HG03175 (cell line): ENCODE data around the gene LIFR.
"Not testable (repeated sequence)": the region's sequence is repeated elsewhere in the genome, so short reads cannot be mapped to it uniquely, and the experiment has no call there.

ENCODE experiments used
- ATAC-seq: cut with Tn5 transposase; IDR thresholded peaks from one replicate; pipeline ENCODE4 v1.9.1; 2021; ENCODE audit warnings: mild to moderate bottlenecking, moderate library complexity; ENCODE audit not compliant: unreplicated experiment

Gene LIFR

DNA sequence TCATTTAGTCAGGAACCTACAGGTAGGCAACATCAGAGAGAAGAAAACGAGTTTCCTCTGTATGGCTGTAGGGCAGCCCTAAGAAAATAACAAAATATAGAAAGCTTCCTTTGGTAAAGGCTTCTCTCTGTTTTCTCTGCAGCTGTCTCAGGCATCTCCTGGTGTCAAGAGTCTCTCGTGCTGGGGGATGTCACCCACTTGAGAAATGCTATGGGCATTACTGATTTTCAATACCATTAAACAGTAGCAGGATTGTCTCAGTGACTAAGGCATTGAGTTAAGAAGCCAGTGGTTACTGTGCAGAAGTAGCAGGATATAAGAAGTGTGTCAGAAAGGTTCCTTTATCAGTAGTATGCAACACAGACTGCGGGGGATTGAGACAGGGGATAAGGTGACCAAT is 32.4 kb downstream of the LIFR start:
- ATAC-seq, result no peak

DNA sequence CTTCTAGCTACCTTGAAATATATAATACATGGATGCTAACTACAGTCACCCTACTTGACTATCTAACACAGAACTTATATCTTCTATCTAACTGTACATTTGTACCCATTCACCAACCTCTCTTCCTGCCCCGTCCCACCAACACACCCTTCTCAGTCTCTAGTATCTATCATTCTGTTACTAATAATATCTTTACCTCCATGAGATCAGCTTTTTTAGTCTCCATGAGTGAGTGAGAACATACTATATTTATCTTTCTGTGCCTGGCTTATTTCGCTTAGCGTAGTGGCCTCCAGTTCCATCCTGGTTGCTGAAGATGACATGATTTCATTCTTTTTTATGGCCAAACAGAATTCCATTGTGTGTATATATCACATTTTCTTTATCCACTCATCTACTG is 37.0 kb downstream of the LIFR start:
- ATAC-seq, result no peak

DNA sequence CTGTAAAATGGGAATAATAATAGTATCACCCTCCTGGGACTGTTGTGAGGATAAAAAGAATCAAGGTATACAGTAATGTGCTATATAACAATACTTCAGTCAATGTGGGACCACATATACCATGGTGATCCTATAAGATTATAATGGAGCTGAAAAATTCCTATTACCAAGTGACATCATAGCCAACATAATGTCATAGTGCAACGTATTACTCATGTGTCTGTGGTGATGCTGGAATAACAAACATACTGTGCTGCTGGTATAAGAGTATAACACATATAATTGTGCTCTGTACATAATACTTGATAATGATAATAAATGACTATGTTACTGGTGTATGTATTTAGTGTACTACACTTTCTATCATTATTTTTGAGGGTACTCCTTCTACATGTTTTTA is 38.1 kb downstream of the LIFR start:
- no peak for ATAC-seq

- not testable (repeated sequence) for ATAC-seq
Observed at GRCh38 chr5:38516649-38517048, 39.8 kb downstream of the LIFR start.

DNA sequence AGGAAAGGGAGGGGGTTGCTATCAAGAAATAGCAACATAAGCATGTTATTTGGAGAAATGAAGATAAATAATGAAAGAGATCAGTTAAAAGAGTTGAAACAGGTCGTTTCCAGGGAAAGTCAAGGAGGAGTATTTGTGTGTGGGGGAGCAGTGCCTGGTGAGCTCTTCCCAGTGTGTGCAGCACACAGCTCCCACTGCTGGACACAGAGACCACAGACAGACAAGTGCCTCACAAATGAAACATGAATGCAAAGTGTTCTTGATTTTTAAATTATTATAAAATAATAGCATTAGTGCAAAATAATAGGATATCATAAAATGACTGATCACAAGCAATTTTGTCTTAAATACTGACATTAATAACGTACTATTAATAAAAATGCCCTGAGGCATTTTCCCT is 40.8 kb downstream of the LIFR start:
- ATAC-seq, result no peak

GRCh38 chr5:38515092-38515491 is 41.4 kb downstream of the LIFR start:
- no peak for ATAC-seq

DNA sequence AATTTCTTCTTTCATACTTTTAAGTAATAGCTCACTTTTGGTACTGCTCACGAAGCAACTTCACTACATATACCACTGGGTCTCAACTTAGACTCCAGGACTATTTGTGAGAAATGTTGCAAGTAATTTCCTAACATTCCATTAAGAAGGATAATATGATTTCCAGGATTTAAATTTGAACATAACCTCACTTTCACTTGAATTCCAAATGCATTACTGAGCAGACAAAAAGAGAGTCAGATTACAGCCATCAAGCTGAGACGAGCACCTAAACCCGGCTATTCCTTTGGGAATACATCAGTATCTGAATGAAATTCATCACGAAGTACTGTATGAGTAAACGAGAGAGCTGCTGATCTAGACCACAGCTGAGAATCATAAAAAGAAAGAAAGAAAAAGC is 47.3 kb downstream of the LIFR start:
- ATAC-seq, result no peak

DNA sequence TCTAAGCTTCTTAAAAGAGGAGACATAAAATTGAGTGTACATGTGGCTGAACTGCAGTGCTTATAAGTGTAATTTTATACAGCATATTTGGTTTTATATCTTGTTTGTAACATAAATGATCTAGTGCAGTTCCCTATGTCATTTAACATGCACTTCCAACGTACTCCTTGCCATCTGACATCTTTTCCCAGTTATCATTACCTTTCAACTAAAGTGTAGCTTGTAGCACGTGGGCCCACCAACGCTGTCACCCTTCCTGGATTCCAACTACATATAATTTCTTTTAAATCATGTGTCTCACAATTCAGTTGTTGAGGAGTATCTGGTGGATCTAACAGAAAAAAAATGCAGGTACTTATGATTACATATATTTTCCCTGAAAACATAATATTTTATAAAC is 50.1 kb downstream of the LIFR start:
- no peak for ATAC-seq

- ATAC-seq, result no peak
Observed at GRCh38 chr5:38500573-38501260, 55.7 kb downstream of the LIFR start.

DNA sequence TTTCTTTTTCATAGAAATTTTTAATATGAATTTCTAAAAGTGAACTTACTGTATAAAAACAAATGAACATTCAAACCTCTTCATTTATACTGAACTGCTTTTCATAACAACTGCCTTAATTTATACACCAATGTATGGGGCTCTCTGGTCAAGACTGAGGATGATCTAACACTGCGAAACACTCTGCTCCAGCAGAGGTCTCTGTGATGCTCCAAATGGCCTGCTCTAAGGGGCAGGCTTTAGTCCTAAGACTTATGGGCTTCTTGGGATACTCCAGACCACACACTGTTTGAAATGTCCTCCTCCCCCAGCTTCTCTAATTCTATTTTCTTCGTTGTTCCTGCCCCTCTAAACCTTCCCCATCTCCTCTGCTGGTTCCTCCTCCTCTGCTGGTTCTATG is 58.5 kb downstream of the LIFR start:
- ATAC-seq, result no peak

DNA sequence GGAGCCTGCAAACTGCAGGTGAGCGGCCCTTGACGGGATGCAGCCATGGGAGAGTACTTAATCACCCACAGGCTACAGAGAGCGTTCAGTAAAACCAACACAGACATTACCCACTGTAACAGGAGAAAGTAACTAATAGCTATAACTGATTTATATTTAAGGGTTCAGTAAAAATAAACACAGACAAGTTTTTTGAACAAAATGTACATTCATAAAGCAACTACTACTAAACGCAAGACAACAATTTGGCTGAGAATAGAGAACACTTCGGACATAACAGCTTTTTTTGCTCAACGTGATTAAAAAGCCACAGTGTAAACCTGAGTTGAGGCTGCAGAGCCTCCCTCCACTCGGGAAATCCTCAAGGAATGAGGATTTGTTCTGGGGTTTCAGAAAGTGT is 61.7 kb downstream of the LIFR start:
- ATAC-seq, result no peak

DNA sequence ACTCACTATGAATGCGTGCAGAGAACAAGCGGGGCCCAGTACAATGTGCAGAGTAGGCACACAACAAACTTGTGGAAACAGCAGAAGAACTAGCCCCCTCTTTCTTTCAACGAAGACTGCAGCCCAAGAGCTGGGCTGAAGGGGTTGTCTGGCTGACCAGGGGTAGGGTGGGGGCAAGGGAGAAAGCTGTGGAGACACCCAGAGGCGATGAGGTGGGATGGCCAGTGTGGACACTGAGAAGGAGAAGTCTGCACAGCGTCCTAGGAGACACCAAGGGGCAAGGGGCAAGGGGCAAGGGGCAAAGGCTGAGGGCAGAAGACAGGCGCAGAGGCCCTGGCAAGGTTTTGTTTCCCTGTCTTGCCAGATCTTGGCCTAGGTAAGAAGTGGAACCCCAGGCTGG is 62.3 kb downstream of the LIFR start:
- ATAC-seq, result no peak

GRCh38 chr5:38483805-38484398 is 72.5 kb downstream of the LIFR start:
- no peak for ATAC-seq

DNA sequence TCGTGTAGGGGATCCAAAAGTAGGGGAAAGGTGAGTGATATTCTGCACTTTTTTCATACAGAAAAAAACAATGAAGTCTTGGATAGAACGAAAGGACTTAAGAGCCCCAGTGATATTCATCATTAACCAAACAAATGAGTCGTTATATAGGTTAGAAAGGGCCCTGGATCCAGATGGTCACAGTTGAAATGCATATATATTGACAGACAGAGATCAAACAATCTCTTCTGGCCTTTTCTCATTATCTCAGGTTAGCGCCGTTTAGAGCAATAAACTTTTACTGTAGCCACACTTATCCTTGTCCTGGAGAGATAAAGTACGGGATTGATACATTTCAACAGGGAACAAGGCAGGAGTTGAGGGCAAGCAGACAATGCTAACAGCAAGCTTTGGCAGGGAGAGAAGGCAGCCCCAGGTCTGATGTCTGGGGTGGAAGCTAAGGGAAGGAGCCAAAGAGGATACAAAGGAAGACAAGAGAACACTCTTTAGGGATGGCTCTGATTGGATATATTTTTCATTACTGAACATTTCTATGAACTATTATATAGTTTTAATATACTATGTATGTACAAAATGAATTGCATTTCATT is 77.0 kb downstream of the LIFR start:
- no peak for ATAC-seq

DNA sequence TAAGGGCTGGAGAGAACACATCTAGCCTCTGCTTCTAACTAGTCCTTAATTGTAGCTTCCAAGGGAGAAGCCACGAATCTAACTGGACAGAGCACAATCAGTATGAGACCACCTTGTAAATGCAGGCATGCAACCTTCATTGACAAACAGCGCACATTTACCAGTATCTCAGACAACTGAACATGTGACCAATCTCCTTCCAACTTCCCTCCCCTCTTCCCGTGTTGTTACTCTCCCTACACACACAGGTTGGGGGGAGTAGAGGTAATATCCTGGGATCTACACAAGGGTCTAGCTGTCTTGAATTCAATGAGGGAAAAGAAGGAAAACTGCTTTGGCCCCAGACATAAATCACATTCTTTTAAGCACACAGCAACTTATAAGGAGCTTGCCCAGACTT is 77.6 kb downstream of the LIFR start:
- ATAC-seq, result no peak

- ATAC-seq, result no peak
Observed at GRCh38 chr5:38478166-38478565, 78.3 kb downstream of the LIFR start.

DNA sequence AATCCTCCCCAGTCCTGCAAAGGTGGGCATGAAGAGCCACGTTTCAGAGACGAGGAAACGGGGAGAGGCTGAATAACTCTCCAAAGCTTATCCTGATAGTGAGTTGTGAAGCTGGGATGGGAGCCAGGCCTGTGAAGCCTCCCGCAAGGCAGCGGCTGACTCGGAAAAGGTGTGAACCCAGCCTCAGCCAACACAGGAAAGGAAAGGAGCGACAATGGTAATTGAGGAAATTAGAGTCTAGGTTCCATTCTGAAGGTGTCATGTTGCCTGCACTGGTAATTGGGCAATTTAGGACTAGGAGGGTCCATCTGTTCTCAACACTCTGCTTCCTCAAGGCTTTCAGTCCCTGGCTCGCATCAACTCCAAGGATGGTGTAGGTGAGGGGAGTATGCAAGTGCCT is 83.4 kb downstream of the LIFR start:
- no peak for ATAC-seq

- no peak for ATAC-seq
Observed at GRCh38 chr5:38472541-38472940, 83.9 kb downstream of the LIFR start.

DNA sequence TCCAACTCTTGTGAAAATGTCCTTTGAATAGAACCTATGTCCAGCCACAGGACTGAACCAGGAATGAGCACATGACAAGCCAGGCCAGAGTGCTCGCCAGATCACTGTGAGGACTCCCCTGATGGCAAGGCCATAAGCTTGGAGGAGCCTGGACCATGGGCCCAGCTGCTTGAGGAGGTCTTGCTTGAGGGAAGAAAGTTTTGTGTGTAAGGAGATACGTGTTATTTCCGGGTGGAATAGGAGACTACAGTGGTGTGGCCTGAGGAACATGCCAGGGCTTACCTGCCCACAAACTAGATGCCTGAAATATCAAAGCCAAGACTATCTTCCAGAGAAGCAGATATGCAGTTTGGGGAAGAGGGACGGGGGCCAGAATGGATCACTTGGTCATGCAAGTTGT is 84.7 kb downstream of the LIFR start:
- ATAC-seq, result no peak

- no peak for ATAC-seq
Observed at GRCh38 chr5:38469707-38470267, 86.7 kb downstream of the LIFR start.

DNA sequence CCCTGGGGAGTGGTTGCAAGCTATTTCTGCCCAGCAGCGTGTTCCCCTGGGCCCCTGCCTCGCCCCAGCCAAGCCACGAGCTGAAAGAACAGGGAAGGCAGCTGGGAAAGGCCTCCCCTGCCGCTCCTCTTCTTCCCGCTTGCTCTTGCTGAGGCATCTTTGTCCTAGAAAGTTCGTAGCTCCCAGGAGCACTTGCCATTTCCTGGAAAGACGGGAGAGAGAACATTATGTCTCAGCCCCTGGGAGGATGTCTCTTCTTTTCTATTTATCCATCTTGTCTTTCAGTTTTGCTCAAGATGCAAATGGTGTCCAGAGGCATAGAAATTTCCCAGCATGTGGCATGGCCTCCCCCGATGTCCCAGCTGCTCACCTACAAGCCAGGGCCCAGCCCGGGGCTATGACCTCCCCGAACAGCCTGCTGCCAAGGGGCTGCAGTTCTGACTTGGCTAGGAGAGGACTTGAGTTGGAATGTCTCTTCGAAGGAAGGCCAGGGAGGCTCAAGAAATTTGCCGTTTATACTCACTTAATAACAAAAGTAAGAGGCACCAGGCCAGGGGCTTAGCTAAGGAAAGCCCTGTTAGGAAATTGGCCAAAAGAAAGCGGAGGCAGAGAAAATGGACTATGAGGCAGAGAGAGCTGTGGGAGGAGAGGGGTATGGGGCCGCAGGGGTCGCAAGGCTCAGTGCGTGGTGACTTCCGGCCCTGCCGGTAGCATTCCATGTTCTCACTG is 87.3 kb downstream of the LIFR start:
- ATAC-seq, result no peak

DNA sequence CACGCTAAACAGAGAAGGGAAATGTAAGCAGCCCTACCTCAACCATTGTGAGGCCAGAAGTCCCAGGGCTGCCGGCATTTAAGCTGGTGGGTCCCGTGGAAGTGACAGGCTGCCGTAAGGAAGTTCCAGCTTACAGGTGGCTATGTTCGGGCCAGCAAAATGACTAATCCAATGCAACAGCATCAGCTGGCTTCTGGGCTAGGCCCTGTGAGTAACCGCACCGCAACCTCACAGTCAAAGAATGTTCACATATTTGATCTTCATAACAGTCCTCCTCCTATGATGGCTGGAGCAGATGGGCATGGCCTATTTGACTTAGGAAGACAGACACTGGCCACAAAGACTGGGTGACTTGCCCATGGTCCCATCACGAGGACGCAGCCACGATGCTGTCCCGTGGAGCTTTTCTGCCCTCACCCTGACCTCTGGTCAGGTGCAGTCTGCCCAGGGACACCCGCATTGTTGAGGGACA is 88.2 kb downstream of the LIFR start:
- no peak for ATAC-seq
